ENCODE data around the gene MAMLD1.

MAMLD1 gene

GRCh38 chrX:150515801-150516200, 152.7 kb downstream of the MAMLD1 start:
- TF ChIP-seq CTCF (IDR thresholded peaks at IDR 0.05; ENCODE audit: control insufficient read depth, insufficient read depth, low read depth, low read length, missing control alignments), result no peak
- H3K4me3 ChIP-seq (ENCODE audit: control insufficient read depth, low read depth, low read length), result no peak overlapping the region
- DNase-seq (ENCODE audit: low read depth), result no peak

- TF ChIP-seq CTCF (IDR thresholded peaks at IDR 0.05; ENCODE audit: control insufficient read depth, insufficient read depth, low read depth, low read length, missing control alignments), result no peak
- DNase-seq (ENCODE audit: low read depth), result peak; percentile 25
- H3K4me3 ChIP-seq (ENCODE audit: control insufficient read depth, low read depth, low read length), result no peak overlapping the region
These were observed 154.3 kb downstream of the MAMLD1 start for GRCh38 chrX:150517303-150517910.

- TF ChIP-seq CTCF (IDR thresholded peaks at IDR 0.05; ENCODE audit: control insufficient read depth, insufficient read depth, low read depth, low read length, missing control alignments), result no peak
- DNase-seq (ENCODE audit: low read depth), result no peak
- no peak overlapping the region for H3K4me3 ChIP-seq (ENCODE audit: control insufficient read depth, low read depth, low read length)
These were observed 159.4 kb downstream of the MAMLD1 start for GRCh38 chrX:150522494-150522893.

GRCh38 chrX:150525061-150525919, 162.2 kb downstream of the MAMLD1 start:
- DNase-seq (ENCODE audit: low read depth), result no peak
- no peak for TF ChIP-seq CTCF (IDR thresholded peaks at IDR 0.05; ENCODE audit: control insufficient read depth, insufficient read depth, low read depth, low read length, missing control alignments)
- no peak overlapping the region for H3K4me3 ChIP-seq (ENCODE audit: control insufficient read depth, low read depth, low read length)

- no peak for DNase-seq (ENCODE audit: low read depth)
- H3K4me3 ChIP-seq (ENCODE audit: control insufficient read depth, low read depth, low read length), result no peak overlapping the region
- TF ChIP-seq CTCF (IDR thresholded peaks at IDR 0.05; ENCODE audit: control insufficient read depth, insufficient read depth, low read depth, low read length, missing control alignments), result no peak
These were observed 163.6 kb downstream of the MAMLD1 start for GRCh38 chrX:150526692-150527091.

GRCh38 chrX:150527108-150527507, 164.0 kb downstream of the MAMLD1 start:
- no peak for DNase-seq (ENCODE audit: low read depth)
- H3K4me3 ChIP-seq (ENCODE audit: control insufficient read depth, low read depth, low read length), result no peak overlapping the region
- TF ChIP-seq CTCF (IDR thresholded peaks at IDR 0.05; ENCODE audit: control insufficient read depth, insufficient read depth, low read depth, low read length, missing control alignments), result no peak

Data from AG09309 (cell line).